Hepatocyte (in vitro differentiated cells): ENCODE measurements around the gene PLXNA2. TPM values are rescaled to one million over a fixed set of nuclear protein-coding genes. Genes with fewer than 3 reads are reported as not detected.

Experiments used
- DNase-seq: peaks from one replicate; pipeline ENCODE4 v3.0.0-alpha.2; 2016; ENCODE audit warnings: low spot score
- H2AFZ ChIP-seq: fragments of 200-600 bp; sonication (generic); 2 replicates; pipeline ENCODE4 v1.6.0; 2016; ENCODE audit warnings: antibody characterized with exemption, mild to moderate bottlenecking
- H3K27ac ChIP-seq: fragments of 200-600 bp; sonication (generic); 2 replicates; pipeline ENCODE4 v1.5.1; 2016; ENCODE audit warnings: mild to moderate bottlenecking
- H3K27me3 ChIP-seq: fragments of 200-600 bp; sonication (generic); 2 replicates; pipeline ENCODE4 v1.6.1; 2016
- H3K36me3 ChIP-seq: fragments of 200-600 bp; sonication (generic); replicated peaks from 2 replicates; pipeline ENCODE4 v1.5.1; 2016; ENCODE audit warnings: low read depth; ENCODE audit not compliant: insufficient read depth
- H3K4me1 ChIP-seq: fragments of 200-600 bp; sonication (generic); 2 replicates; pipeline ENCODE4 v1.5.1; 2016; ENCODE audit warnings: mild to moderate bottlenecking, moderate library complexity; ENCODE audit not compliant: insufficient read depth
- H3K4me2 ChIP-seq: fragments of 200-600 bp; sonication (generic); 2 replicates; pipeline ENCODE4 v1.6.0; 2016
- H3K4me3 ChIP-seq: fragments of 200-600 bp; sonication (generic); 2 replicates; pipeline ENCODE4 v1.5.1; 2016; ENCODE audit warnings: mild to moderate bottlenecking
- H3K79me2 ChIP-seq: fragments of 200-600 bp; sonication (generic); 2 replicates; pipeline ENCODE4 v1.6.0; 2017; ENCODE audit warnings: mild to moderate bottlenecking
- H3K9me2 ChIP-seq: fragments of 200-600 bp; sonication (generic); replicated peaks from 2 replicates; pipeline ENCODE4 v1.6.0; 2017; ENCODE audit warnings: mild to moderate bottlenecking; ENCODE audit not compliant: insufficient read depth
- H3K9me3 ChIP-seq: fragments of 200-600 bp; sonication (generic); 2 replicates; pipeline ENCODE4 v1.5.1; 2016; ENCODE audit warnings: low read depth, mild to moderate bottlenecking
- H4K20me1 ChIP-seq: fragments of 200-600 bp; sonication (generic); 2 replicates; pipeline ENCODE4 v1.6.0; 2016; ENCODE audit warnings: mild to moderate bottlenecking; ENCODE audit not compliant: insufficient read depth, poor library complexity, severe bottlenecking
- EZH2 ChIP-seq: fragments of 200-600 bp; sonication (generic); IDR thresholded peaks from 2 replicates; pipeline ENCODE4 v1.6.1; 2016; ENCODE audit warnings: antibody characterized with exemption, mild to moderate bottlenecking, borderline replicate concordance
- EZH2phosphoT487 ChIP-seq: fragments of 200-600 bp; sonication (generic); IDR thresholded peaks from one replicate; pipeline ENCODE4 v1.6.1; 2018; ENCODE audit warnings: antibody characterized with exemption, mild to moderate bottlenecking, low read depth, moderate library complexity; ENCODE audit not compliant: unreplicated experiment, severe bottlenecking
- WGBS: methylation state at CpG from one replicate; pipeline ENCODE4 v1.1.6; 2016; ENCODE audit warnings: low lambda C conversion rate; ENCODE audit errors: missing lambda C conversion rate; 5-methylcytosine and 5-hydroxymethylcytosine counted together
- polyA plus RNA-seq: library from polyadenylated mRNA; unstranded; fragments of >200 nt; fragmentation: Nextera tagmentation; extraction: Ambion mirVana; gene quantifications from 2 replicates; pipeline ENCODE4 v1.2.1, GENCODE V29; 2016
- total RNA-seq: library from RNA; depleted of rRNA; stranded (reverse); fragments of >200 nt; gene quantifications from 2 replicates; pipeline ENCODE4 v1.2.3, GENCODE V29; 2014
- TF ChIP-seq, protein P1 (sequence below): fragments of 200-600 bp; sonication (generic); IDR thresholded peaks from 2 replicates; pipeline ENCODE4 v1.5.1; 2016; ENCODE audit warnings: antibody characterized with exemption, mild to moderate bottlenecking; ENCODE audit not compliant: poor library complexity

Gene PLXNA2
- total and polyA plus RNA-seq, 2 experiments from 2014 or later, result 9.8 to 13.1 TPM

GRCh38 chr1:208079161-208079560, 165.0 kb downstream of the PLXNA2 start:
- no peak overlapping the region for H3K4me3 ChIP-seq
- WGBS, result 90% methylated on average over 9 of the region's 9 CpGs
- TF ChIP-seq, protein P1, sequence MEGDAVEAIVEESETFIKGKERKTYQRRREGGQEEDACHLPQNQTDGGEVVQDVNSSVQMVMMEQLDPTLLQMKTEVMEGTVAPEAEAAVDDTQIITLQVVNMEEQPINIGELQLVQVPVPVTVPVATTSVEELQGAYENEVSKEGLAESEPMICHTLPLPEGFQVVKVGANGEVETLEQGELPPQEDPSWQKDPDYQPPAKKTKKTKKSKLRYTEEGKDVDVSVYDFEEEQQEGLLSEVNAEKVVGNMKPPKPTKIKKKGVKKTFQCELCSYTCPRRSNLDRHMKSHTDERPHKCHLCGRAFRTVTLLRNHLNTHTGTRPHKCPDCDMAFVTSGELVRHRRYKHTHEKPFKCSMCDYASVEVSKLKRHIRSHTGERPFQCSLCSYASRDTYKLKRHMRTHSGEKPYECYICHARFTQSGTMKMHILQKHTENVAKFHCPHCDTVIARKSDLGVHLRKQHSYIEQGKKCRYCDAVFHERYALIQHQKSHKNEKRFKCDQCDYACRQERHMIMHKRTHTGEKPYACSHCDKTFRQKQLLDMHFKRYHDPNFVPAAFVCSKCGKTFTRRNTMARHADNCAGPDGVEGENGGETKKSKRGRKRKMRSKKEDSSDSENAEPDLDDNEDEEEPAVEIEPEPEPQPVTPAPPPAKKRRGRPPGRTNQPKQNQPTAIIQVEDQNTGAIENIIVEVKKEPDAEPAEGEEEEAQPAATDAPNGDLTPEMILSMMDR, result no peak
- TF ChIP-seq EZH2phosphoT487 (no peak), EZH2 (no peak)

GRCh38 chr1:208078752-208079151, 165.4 kb downstream of the PLXNA2 start:
- Histone ChIP-seq H3K79me2 (no peaks in the 10 kb centered on the region), H3K27me3 (no peaks in the 10 kb centered on the region), H3K4me2 (no peak overlapping the region), H2AFZ (no peak overlapping the region), H4K20me1 (no peaks in the 10 kb centered on the region), H3K4me3 (no peak overlapping the region), H3K9me3 (no peaks in the 10 kb centered on the region), H3K36me3 (no peaks in the 10 kb centered on the region), H3K27ac (no peak overlapping the region), H3K9me2 (no peaks in the 10 kb centered on the region), H3K4me1 (no peaks in the 10 kb centered on the region)
- 97% methylated on average over 12 of the region's 12 CpGs for WGBS
- DNase-seq, result no peak
- no peak for TF ChIP-seq EZH2
- TF ChIP-seq, protein P1, result no peak
- no peak for TF ChIP-seq EZH2phosphoT487

More at GRCh38 chr1:208079161-208079560, 165.0 kb downstream of the PLXNA2 start:
- no peak overlapping the region for H2AFZ ChIP-seq
- H3K27me3 ChIP-seq, result no peaks in the 10 kb centered on the region
- H4K20me1 ChIP-seq, result no peaks in the 10 kb centered on the region
- no peaks in the 10 kb centered on the region for H3K4me1 ChIP-seq
- H3K9me2 ChIP-seq, result no peaks in the 10 kb centered on the region
- H3K9me3 ChIP-seq, result no peaks in the 10 kb centered on the region
- H3K79me2 ChIP-seq, result no peaks in the 10 kb centered on the region
- DNase-seq, result no peak
- no peak overlapping the region for H3K4me2 ChIP-seq
- H3K27ac ChIP-seq, result no peak overlapping the region
- H3K36me3 ChIP-seq, result no peaks in the 10 kb centered on the region

DNA sequence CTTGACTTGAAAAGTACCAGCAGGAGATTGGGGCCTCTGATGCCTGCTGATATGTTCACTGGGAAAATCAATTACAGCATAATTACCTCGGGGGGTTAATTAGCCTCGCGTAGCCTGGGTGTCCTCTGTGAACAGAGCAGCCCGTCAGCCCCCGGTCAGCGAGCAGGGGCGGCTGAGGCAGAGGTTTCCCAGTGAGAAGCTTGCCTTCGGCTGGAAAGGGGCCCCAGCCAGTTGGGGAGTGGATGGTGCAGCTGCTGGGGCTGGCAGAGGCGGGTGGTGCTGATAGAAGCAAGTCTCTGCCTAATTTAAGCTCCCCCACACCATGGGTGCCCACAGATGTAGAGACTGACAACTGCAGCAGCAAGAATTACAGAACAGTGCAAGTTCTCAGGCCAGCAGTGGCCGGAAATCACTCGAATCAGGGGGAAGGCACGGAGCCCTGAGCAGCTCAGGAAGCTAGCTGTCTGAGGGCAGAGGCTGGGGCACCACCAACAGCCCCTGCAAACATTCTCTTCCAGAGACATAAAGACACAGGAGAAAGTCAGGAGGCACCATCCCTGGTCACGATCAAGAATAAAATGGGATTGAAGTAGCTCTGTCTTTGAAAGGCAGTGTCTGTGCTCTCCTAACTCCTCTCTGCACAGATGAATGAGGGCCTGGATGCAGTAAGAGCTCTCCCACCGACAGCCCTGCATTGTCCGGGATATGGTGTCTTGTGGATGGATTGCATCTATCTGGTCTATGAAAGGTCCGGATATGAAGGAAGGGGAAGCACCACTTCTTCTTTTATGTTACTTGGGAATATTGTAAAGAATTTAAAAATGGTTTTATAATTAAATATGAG, 166.7 kb downstream of the PLXNA2 start:
- Histone ChIP-seq H4K20me1 (no peaks in the 10 kb centered on the region), H3K79me2 (no peaks in the 10 kb centered on the region), H3K4me1 (no peaks in the 10 kb centered on the region), H3K4me2 (no peak overlapping the region), H3K4me3 (no peak overlapping the region), H3K36me3 (no peaks in the 10 kb centered on the region), H3K9me2 (no peaks in the 10 kb centered on the region), H3K27ac (no peak overlapping the region), H3K9me3 (no peaks in the 10 kb centered on the region), H3K27me3 (no peaks in the 10 kb centered on the region), H2AFZ (no peak overlapping the region)
- TF ChIP-seq EZH2, result no peak
- TF ChIP-seq EZH2phosphoT487, result no peak
- TF ChIP-seq, protein P1, result no peak
- no peak for DNase-seq
- WGBS, result 82% methylated on average over 16 of the region's 16 CpGs
